Upper lobe of right lung (tissue), 1 donor: ENCODE data around the gene ISCU. TPM values are rescaled to one million over a fixed set of nuclear protein-coding genes. Genes with fewer than 3 reads are reported as not detected.

ENCODE experiments used
- total RNA-seq: library from RNA; stranded (reverse); fragmentation: NEBNext Ultra II Directional; extraction: Animal tissue kit (Norgen Biotek cat#: 25700); gene quantifications from one replicate; pipeline ENCODE4 v1.2.1, GENCODE V29; 2021
- donor health status: DM: no; HTN: yes; CAD: no; lungs with severe emphysema.

The ISCU gene
- total RNA-seq, 1 donor from 2014 or later, result 138 TPM

Other genes with a start within 250 kb of the ISCU start
- gene CMKLR1, start 223.3 kb upstream of the ISCU start, total RNA-seq, result 29.1 TPM
- gene FICD, start 47.3 kb upstream of the ISCU start, total RNA-seq, result 10.3 TPM
- 44.8 TPM for gene SART3, start 1.4 kb upstream of the ISCU start, total RNA-seq
- gene TMEM119, start 35.5 kb downstream of the ISCU start, total RNA-seq, result 43.8 TPM
- gene SELPLG, start 71.3 kb downstream of the ISCU start, total RNA-seq, result 31.9 TPM
- 257 TPM for gene CORO1C, start 168.9 kb downstream of the ISCU start, total RNA-seq